Activated T-cell treated with anti-CD3 and anti-CD28 coated beads, Interleukin-2, amount 50 U/mL, for 4 hours (primary cell): ENCODE measurements around the gene MAST4. TPM values are rescaled to one million over a fixed set of nuclear protein-coding genes. Genes with fewer than 3 reads are reported as not detected.
"Not testable (repeated sequence)": the region's sequence is repeated elsewhere in the genome, so short reads cannot be mapped to it uniquely, and the experiment has no call there.

ENCODE experiments used
- ATAC-seq, 2 donors: fragments of 200-7000 bp; cut with Tn5 transposase; one replicate each; pipeline ENCODE4 v1.10.0; 2021
- DNase-seq: peaks from one replicate; pipeline ENCODE4 v3.0.0-alpha.2; 2020
- H3K27me3 Mint-ChIP-seq: one replicate; pipeline ENCODE4 v1.8.0; 2021; ENCODE audit warnings: low read depth, mixed read lengths
- H3K36me3 Mint-ChIP-seq: one replicate; pipeline ENCODE4 v1.8.0; 2022; ENCODE audit warnings: mixed read lengths; ENCODE audit not compliant: insufficient read depth
- H3K4me1 Mint-ChIP-seq: one replicate; pipeline ENCODE4 v1.8.0; 2021; ENCODE audit warnings: low read depth, mixed read lengths
- H3K4me3 Mint-ChIP-seq: one replicate; pipeline ENCODE4 v1.8.0; 2021; ENCODE audit warnings: mild to moderate bottlenecking, moderate library complexity, mixed read lengths
- H3K9me3 Mint-ChIP-seq: one replicate; pipeline ENCODE4 v1.8.0; 2021; ENCODE audit warnings: mixed read lengths
- total RNA-seq, 3 donors: library from RNA; stranded (reverse); gene quantifications; one replicate each; pipeline ENCODE4 v1.2.1, GENCODE V29; 2021

The MAST4 gene
- total RNA-seq, 3 donors from 2014 or later: 9.5 to 16.5 (median 15.5) TPM

DNA sequence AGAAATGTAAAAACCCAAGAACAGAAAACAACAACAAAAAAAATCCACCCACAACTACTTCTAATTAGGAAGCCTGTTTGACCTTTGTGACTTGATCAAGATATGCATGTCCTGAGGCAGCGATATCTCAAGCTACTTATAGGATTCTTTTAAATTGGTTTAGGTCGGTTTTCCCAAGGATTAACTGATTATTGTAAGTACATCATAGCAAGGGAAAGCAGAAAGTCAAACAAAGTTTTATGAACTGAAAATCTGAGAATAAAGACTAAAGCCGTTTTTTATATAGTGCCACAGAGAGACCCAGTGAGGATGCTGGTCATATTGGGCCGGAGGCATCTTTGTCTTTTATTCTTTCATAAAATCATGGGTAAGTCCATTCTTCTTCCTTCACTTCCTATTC is 528.4 kb downstream of the MAST4 start:
- DNase-seq: no peak
- Mint-ChIP-seq H3K27me3 (no peaks in the 10 kb centered on the region), H3K9me3 (no peaks in the 10 kb centered on the region), H3K36me3 (peaks cover 47% of the 10 kb centered on the region), H3K4me1 (peaks cover 9% of the 10 kb centered on the region), H3K4me3 (no peak overlapping the region)
- no peak for ATAC-seq

- peaks cover 43% of the 10 kb centered on the region for H3K36me3 Mint-ChIP-seq
- ATAC-seq: not testable (repeated sequence)
Measured at GRCh38 chr5:67127347-67127895, 531.2 kb downstream of the MAST4 start.

DNA sequence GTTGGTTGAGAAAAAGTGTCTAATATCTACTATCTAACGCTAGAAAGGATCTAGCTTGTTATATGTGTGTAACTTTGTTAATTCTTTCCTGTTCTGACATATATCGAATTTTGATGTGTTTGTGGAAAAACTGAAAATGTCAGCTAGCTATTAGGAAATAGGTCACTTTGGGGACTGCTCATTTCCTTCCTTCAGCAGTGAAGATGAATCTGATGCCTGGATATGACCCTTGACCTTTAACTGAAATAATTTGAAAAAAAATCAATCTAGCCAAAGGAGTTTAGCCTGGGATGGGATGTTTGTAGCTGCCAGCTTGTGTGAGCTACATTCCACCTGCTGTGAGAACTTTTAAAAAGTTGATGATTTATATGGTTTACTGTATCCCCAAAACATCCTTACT is 533.6 kb downstream of the MAST4 start:
- no peaks in the 10 kb centered on the region for H3K27me3 Mint-ChIP-seq
- no peak overlapping the region for H3K4me3 Mint-ChIP-seq
- ATAC-seq (no peak), DNase-seq (no peak)
- no peaks in the 10 kb centered on the region for H3K9me3 Mint-ChIP-seq
- H3K36me3 Mint-ChIP-seq: peaks cover 38% of the 10 kb centered on the region
- peaks cover 9% of the 10 kb centered on the region for H3K4me1 Mint-ChIP-seq

More at GRCh38 chr5:67127347-67127895, 531.2 kb downstream of the MAST4 start:
- not testable (repeated sequence) for H3K27me3 Mint-ChIP-seq, H3K9me3 Mint-ChIP-seq, H3K4me1 Mint-ChIP-seq, H3K4me3 Mint-ChIP-seq, DNase-seq

DNA sequence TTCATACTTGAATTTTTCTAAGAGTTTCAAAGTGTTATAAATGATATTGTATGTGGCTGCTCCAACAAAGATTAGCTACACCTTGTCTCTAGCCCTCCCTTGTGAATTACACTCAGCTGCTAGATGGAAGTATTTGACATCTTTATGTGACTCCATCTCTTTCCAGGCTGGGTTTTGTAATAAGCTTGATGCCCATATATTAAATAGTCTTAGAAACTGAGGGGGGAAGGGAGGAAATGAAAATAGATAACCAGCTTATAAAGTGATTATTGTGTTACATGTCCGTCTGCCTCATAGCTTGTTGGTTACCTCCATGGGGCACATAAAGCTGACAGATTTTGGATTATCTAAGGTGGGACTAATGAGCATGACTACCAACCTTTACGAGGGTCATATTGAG is 537.0 kb downstream of the MAST4 start:
- no peak overlapping the region for H3K4me3 Mint-ChIP-seq
- no peaks in the 10 kb centered on the region for H3K4me1 Mint-ChIP-seq
- DNase-seq (no peak), ATAC-seq (no peak)
- H3K27me3 Mint-ChIP-seq: no peaks in the 10 kb centered on the region
- peaks cover 32% of the 10 kb centered on the region for H3K36me3 Mint-ChIP-seq
- no peaks in the 10 kb centered on the region for H3K9me3 Mint-ChIP-seq

DNA sequence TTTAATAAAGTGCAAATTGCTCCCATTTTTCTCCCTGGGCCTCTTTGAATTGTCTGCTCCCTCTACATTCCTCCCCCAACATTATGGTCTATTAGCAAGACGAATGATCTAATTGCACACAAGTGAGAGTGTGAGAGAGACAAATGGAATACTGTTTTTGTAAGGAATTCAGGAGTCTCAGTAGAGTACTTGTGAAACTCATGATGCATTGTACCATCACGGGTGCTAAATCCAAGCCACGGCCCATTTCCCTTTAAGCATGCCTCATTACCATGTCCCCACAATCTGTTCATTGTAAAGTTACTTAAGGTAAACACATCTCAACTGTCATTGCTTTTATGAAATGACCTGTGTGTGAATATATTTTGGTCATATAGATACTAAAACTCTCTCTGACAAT is 537.6 kb downstream of the MAST4 start:
- Mint-ChIP-seq H3K4me3 (no peak overlapping the region), H3K4me1 (no peaks in the 10 kb centered on the region), H3K27me3 (no peaks in the 10 kb centered on the region), H3K9me3 (no peaks in the 10 kb centered on the region), H3K36me3 (peaks cover 31% of the 10 kb centered on the region)
- ATAC-seq (no peak), DNase-seq (no peak)

- no peak overlapping the region for H3K4me3 Mint-ChIP-seq
- H3K9me3 Mint-ChIP-seq: no peaks in the 10 kb centered on the region
- ATAC-seq (no peak), DNase-seq (no peak)
- no peaks in the 10 kb centered on the region for H3K4me1 Mint-ChIP-seq
- H3K36me3 Mint-ChIP-seq: peaks cover 34% of the 10 kb centered on the region
- H3K27me3 Mint-ChIP-seq: no peaks in the 10 kb centered on the region
Measured at GRCh38 chr5:67135381-67135984, 539.3 kb downstream of the MAST4 start.

DNA sequence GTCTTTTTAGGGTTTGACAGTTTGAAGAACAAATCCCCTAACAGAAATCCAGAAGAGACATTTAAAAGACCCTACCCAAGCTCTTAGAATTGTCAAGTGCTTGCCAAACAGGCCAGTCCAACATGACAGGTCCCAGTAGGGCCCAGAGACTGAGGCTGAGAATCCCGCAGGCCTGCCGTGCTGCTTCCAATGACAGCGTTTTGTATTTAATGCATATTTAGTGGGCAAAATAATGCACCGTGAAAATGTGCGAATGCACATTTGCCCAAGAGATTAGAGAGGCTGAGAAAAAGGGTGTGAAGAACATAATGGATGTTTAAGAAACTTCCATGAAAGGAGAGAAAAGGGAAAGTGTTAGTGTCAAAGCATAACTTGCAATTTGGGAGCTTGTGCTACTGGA is 542.8 kb downstream of the MAST4 start:
- Mint-ChIP-seq H3K36me3 (peaks cover 58% of the 10 kb centered on the region), H3K27me3 (no peaks in the 10 kb centered on the region), H3K4me3 (no peak overlapping the region), H3K9me3 (no peaks in the 10 kb centered on the region), H3K4me1 (no peaks in the 10 kb centered on the region)
- no peak for DNase-seq
- ATAC-seq: no peak

- ATAC-seq (no peak), DNase-seq (no peak)
- H3K4me1 Mint-ChIP-seq: no peaks in the 10 kb centered on the region
- no peak overlapping the region for H3K4me3 Mint-ChIP-seq
- H3K36me3 Mint-ChIP-seq: peaks cover 61% of the 10 kb centered on the region
- no peaks in the 10 kb centered on the region for H3K9me3 Mint-ChIP-seq
- H3K27me3 Mint-ChIP-seq: no peaks in the 10 kb centered on the region
Measured at GRCh38 chr5:67140413-67140812, 544.2 kb downstream of the MAST4 start.

GRCh38 chr5:67141644-67142043 is 545.5 kb downstream of the MAST4 start:
- Mint-ChIP-seq H3K4me1 (no peaks in the 10 kb centered on the region), H3K36me3 (peaks cover 58% of the 10 kb centered on the region), H3K27me3 (no peaks in the 10 kb centered on the region), H3K9me3 (no peaks in the 10 kb centered on the region), H3K4me3 (no peak overlapping the region)
- ATAC-seq (no peak), DNase-seq (no peak)

DNA sequence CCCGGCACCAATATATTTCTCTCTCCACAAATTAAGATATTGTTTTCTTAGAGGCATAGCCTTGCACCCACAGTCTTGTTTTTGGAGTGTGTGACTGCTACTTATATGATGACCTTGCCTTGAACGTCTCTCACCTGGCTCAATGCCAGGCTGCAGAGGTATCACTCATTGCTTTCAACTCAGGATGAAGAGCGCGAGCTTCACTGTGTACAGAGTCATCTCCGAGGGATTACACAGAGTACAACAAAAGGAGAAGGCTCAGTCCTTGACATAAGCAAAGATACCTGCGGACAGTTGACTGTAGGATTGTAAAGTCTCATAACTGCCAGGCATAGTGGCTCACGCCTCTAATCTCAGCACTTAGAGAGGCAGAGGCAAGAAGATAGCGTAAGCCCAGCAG is 546.6 kb downstream of the MAST4 start:
- DNase-seq (no peak), ATAC-seq (no peak)
- Mint-ChIP-seq H3K27me3 (no peaks in the 10 kb centered on the region), H3K9me3 (no peaks in the 10 kb centered on the region), H3K4me1 (no peaks in the 10 kb centered on the region), H3K4me3 (no peak overlapping the region), H3K36me3 (peaks cover 60% of the 10 kb centered on the region)

GRCh38 chr5:67143549-67143948 is 547.4 kb downstream of the MAST4 start:
- Mint-ChIP-seq H3K4me1 (no peaks in the 10 kb centered on the region), H3K36me3 (peaks cover 65% of the 10 kb centered on the region), H3K9me3 (no peaks in the 10 kb centered on the region), H3K27me3 (no peaks in the 10 kb centered on the region), H3K4me3 (no peak overlapping the region)
- no peak for DNase-seq
- ATAC-seq: no peak

GRCh38 chr5:67144183-67144639 is 548.0 kb downstream of the MAST4 start:
- Mint-ChIP-seq H3K27me3 (no peaks in the 10 kb centered on the region), H3K4me3 (no peak overlapping the region), H3K9me3 (no peaks in the 10 kb centered on the region), H3K36me3 (peaks cover 64% of the 10 kb centered on the region), H3K4me1 (no peaks in the 10 kb centered on the region)
- DNase-seq (no peak), ATAC-seq (no peak)

DNA sequence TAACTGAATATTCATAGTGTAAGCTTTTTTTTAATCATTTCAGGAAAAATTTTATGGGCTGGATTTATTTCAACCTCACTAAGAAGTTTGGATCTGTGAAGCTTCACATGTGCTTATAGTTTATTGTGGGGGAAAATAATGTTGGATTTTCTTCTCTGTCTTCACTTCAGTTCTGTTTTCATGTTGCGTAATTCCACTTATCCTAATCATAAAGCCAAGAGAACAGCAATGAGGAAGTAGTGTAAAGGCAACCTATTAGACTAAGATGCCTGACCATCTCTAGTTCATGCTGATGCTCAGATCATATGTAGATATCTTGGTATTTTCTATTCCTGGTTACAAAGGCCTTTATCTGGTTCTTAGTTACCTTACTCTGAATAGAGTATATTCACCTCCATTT is 550.4 kb downstream of the MAST4 start:
- H3K4me3 Mint-ChIP-seq: no peak overlapping the region
- H3K9me3 Mint-ChIP-seq: peaks cover 5% of the 10 kb centered on the region
- DNase-seq (no peak), ATAC-seq (no peak)
- H3K27me3 Mint-ChIP-seq: no peaks in the 10 kb centered on the region
- H3K4me1 Mint-ChIP-seq: no peaks in the 10 kb centered on the region
- peaks cover 73% of the 10 kb centered on the region for H3K36me3 Mint-ChIP-seq

DNA sequence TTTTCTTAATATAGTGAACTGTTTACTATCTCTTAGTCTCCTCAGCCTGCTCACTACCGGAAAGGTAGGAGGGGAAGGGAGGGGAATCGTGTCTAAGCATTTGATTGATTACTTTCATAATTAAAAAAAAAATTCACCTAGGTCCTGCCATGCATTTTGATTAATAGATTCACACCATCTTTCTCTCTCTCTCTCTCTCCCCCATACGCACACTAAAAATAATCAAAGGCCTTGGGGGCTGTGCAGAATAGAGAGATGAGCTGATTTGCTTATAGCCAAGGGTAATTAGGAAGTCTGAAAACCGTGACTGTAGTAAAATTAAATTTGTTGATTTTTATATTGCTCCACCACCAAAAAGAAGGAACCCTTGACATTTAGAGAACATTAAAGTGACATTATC is 550.8 kb downstream of the MAST4 start:
- peaks cover 5% of the 10 kb centered on the region for H3K9me3 Mint-ChIP-seq
- DNase-seq: no peak
- H3K36me3 Mint-ChIP-seq: peaks cover 68% of the 10 kb centered on the region
- H3K27me3 Mint-ChIP-seq: no peaks in the 10 kb centered on the region
- no peaks in the 10 kb centered on the region for H3K4me1 Mint-ChIP-seq
- no peak for ATAC-seq
- no peak overlapping the region for H3K4me3 Mint-ChIP-seq

DNA sequence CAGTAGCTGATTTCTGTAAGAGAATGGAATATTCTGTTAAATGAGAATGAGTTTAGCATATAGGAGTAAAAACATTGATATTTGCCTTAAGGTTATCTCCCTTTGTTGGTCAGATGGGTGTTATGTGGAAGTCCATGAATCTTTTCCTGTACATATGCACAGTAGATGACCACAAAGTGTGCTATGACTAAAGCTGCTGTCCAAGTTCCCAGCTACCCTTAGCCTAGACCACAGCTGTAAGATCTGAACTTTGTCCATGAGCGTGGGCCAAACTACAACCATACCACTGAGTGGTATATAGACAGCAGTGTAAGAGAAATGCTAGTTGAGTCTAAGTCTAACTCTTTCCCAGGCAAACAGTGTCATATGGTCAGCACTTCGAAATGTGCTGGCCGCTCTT is 551.6 kb downstream of the MAST4 start:
- Mint-ChIP-seq H3K4me3 (no peak overlapping the region), H3K9me3 (peaks cover 5% of the 10 kb centered on the region), H3K36me3 (peaks cover 63% of the 10 kb centered on the region), H3K27me3 (no peaks in the 10 kb centered on the region), H3K4me1 (no peaks in the 10 kb centered on the region)
- DNase-seq: no peak
- no peak for ATAC-seq
